DLD1 (cell line): ENCODE data around the gene DHRS1.

Experiments
- in situ Hi-C: cut with HindIII; loops from 2 replicates; pipeline ENCODE4 v1.10.0; 2017; ENCODE audit warnings: low sequenced_read_pairs

The DHRS1 gene

GRCh38 chr14:24310646-24311604, 11.3 kb upstream of the DHRS1 start, which contains the start of gene LTB4R:
Gene LTB4R, plus strand, starts transcription at chr14:24311502. Its CDS starts 4,150 bp downstream, at chr14:24315652.
- in situ Hi-C loops: no loop called here

DNA sequence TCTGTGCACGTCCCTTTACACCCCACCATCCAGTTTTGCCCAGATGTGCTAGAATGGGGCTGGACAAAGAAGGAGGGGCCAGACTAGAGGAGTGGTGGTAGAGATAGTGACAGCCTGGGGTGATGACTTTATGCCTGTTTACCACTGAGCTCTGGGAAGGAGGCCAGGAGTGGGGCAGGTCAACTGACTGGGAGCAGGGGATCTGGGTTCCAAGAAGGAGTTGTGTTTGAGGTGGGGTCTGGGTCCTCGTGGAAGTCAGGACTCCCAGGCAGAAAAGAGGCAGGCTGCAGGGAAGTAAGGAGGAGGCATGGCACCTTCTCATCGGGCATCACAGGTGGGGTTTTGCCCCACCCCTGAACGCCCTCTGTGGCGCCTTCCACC, 10.7 kb upstream of the DHRS1 start:
- in situ Hi-C loops: no loop called here

GRCh38 chr14:24309538-24310264, 10.1 kb upstream of the DHRS1 start, which contains the start of gene LTB4R2:
Gene LTB4R2, plus strand, starts transcription at chr14:24310140. Its CDS starts 525 bp downstream, at chr14:24310665.
- in situ Hi-C loops: no loop called here

DNA sequence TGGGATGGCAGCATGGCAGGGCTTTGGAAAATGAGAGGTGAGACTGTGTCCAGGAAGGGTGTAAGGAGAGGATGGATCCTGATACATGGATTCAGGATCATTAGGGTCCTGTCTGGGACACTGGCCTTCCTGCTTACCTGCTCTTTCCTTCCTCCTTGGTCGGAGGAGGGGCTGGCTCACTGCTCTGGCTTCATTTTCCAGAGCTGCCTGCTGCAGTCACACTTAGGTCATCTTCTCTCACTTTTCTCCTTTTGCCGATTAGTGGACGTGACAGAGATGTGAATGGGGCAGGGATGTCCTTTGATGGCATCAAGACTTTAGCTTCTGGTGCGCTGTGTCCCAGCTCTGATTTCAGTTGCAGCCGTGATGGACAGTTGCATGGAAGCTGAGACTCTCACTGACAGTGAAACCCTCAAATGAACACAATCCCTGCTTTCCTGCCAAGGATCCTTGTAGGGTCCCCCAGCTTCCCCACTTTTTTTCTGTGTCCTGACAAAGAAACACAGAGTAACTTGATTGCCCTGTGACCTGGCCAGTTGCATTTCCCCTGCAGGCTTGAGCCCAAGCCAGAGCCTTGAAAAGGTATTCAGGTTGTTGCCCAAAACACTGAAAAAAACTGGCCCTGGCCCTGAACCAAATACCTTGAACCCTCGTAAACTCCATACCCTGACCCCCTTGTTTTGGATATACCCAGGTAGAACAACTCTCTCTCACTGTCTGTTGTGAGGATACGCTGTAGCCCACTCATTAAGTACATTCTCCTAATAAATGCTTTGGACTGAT, 9.0 kb upstream of the DHRS1 start:
- in situ Hi-C loops: no loop called here

DNA sequence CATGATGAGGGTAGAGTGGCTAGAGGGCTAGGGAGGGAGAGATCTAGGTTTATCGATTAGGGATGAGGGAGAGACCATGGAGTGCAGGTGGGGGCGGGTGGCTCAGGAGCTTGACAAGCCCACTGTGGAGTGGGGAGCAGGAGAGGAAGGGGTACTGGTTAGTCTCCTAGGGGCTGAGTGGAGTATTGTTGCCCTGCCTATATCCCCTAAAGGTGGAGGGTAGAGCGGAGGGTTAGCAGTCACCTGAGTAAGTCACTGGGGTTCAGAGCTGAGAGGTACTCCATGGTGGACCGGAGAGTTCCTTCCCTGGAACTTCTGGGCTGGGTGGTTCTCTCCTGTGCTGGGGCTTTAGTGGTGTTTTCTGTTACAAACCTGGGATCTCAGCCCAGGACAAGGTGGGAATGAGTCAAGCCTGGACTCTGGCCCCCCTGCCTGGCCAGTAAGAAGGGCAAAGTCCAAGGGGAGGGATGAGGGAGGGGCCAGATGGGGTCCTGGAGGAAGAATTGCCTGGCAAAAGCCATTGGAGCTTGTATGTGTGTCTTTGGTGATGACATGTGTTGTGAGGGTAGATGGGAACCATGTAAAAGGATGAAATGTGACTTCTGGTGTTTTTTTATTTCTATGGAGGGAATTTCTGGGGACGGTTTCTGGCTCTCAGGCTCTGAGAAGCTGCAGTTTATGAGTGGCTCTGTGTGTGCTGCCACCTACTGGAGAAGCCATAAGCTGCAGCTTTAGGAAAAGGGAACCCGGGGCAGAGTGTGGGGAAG, 8.2 kb upstream of the DHRS1 start, which contains the start of gene CIDEB:
TSS of gene CIDEB (minus strand) at position 403 of the 767 bp plus-strand sequence. CDS start at position 284, 119 bp downstream.
- in situ Hi-C loops: no loop called here

- in situ Hi-C loops: no loop called here
Observed at GRCh38 chr14:24307156-24307574, 7.6 kb upstream of the DHRS1 start.

- in situ Hi-C loops: no loop called here
Observed at GRCh38 chr14:24304019-24304387, 4.4 kb upstream of the DHRS1 start.

GRCh38 chr14:24300326-24300980, 873 bp upstream of the DHRS1 start:
- in situ Hi-C loops: no loop called here

GRCh38 chr14:24298892-24299254, 707 bp downstream of the DHRS1 start:
- in situ Hi-C loops: no loop called here

DNA sequence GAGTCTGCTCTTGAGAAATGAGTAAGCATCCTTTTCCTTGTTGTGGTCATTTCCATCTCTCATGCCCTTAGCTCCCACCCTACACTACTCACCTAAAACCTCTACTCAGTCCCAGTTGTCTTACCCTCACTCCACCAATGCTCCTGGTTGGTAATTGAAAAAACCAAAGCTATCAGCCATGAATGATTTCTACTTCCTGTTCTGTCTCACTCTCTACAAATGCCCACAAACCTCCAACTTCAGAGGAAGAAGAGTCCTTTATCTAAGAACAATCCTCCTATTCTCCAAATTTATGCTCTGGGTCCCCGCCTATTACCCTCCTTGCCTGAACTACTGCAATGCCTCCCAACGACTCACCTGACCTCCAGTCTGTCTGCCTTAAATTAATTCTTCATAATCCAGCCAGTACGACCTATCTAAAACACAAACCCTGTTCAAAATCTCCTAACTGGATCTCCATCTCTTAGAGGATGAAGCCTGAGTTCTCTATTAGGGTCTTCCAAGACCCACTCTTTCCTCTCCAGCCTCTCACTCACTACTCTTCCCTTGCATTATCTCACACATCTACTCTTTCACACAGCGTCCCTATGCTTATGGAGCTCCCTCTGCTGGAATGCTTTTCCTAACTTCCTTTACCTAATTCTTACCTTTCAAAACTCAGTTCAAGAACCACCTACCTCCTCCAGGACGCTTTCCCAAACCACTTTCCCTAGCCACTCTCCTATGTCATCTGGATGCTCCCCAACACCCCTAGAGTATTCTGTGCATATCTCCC, 2.2 kb downstream of the DHRS1 start:
- in situ Hi-C loops: no loop called here

DNA sequence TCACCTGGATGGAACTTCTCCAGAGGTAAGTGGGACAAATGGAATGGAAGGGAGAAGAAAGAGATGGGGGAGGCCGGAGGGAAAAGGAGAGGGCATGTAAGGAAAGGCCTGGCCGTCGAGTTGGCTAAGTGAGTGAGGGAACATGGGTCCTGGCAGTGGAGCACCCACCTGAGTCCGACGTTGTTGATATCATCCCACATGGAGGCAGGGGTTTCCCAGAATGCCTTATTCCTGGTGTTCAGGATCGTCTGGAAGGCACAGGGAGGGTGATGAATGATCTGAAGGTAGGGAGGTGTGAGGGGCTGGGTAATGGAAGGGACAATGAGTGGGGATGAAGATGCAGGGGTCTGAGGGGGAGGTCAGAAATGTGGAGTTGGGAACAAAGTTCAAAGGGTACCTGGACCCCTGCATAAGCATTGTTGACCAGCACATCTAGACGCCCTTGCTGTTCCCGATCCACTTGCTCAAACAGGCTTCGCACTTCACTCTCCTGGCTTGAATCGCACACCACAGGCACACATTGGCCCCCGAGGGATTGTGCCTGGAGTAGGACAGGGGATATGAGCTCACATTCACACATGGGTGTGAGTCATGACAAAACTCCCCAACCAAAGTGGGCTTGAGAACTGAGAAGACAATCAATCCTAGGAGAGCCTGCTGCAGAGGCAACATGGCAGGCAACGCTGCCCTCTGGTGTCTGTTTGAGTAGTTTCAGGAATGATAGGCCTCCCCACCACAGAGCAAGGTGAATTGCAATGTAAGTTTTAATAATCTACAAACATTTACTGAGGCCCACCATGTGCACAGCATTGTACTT, 3.0 kb downstream of the DHRS1 start:
- in situ Hi-C loops: no loop called here

DNA sequence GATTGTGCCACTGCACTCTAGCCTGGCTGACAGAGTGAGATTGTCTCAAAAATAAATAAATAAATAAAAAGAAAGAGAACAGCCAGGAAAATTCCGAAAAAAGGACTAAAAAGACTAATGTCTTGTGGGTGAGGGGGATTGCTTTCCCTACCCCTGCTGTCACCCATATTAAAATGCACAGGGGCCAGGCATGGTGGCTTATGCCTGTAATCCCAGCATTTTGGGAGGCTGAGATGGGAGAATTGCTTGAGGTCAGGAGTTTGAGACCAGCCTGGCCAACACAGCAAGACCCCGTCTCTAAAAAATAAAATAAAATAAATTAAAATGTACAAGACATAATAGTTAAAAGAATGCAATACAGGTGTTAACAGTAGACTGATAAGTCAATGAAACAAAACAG, 6.1 kb downstream of the DHRS1 start:
- in situ Hi-C loops: no loop called here

DNA sequence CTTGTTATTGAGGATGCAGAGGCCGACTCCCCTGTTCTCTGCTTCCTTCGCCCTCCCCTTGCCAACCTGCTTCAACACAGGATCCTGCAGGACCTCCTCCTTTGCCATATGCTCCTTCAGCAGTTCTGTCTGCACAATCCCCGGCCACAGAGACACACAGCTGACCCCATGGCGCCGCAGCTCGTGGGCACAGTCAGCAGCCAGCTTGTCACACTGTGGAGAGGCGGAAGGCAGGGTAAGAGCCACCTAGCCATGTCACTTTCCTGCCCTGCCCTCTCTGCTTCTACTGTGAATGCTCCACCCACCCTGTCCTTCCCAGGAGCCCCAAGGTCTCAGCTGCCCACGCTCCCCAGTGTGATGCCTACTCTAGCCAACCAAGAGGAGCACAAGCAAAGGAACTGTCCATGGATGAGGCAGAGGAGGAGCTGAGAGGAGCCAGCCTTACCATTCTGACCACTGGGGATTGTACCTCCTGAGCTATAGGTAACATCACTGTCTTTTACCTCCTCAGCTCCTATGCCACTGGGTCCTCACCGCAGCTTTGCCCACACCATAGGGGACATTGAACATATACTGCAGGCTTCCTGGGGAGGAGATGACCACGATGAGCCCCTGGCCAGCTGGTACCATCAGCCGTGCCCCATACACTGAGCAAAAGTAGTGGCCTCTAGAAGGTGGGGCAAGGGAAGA, 7.3 kb downstream of the DHRS1 start:
- in situ Hi-C loops: no loop called here

GRCh38 chr14:24291446-24292117, 8.0 kb downstream of the DHRS1 start:
- in situ Hi-C loops: no loop called here

- in situ Hi-C loops: no loop called here
Observed at GRCh38 chr14:24290746-24291145, 8.8 kb downstream of the DHRS1 start.

DNA sequence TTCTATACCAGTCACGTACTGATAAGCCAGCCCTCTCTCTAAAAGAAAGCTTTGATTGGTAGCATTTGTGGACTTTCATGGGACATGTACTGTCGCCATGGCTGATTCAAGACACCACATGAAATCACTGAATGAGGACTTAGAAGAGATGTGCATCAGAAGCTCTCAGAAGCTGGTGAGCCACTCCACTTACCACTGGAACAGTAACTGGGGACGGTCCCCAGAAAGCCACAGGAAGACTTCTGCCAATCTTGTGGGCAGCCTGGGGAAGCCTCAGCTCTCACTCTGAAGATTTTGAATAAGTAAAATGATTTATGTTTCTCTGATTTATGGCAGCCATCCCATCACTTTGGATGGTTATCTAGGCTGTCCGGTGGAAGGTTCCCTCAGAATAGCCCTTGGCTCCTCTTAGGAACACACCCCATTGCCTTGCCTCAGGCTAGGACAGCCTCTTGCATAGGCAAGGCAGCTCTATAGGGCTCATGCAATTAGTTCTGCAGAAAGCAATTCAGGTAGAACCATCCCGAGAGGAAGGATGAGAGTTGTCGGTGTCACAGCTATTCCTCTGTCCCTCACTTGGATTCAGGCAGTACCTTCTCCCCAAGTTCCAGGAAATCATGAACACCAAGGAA, 9.8 kb downstream of the DHRS1 start:
- in situ Hi-C loops: no loop called here

DNA sequence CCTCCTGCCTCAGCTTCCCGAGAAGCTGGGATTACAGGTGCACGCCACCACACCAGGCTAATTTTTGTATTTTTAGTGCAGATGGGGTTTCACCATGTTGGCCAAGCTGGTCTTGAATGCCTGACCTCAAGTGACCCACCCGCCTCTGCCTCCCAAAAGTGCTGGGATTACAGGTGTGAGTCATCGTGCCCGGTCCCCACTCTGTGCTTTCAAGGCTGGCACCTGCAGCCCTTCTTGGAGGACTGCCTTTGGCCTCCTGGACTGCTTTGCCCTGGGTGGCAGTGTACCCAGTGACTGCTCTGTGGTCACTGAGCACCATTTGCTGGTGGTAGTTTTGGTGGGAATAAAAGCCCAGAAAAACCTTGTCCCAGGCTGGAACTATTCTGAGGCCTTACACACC, 12.6 kb downstream of the DHRS1 start:
- in situ Hi-C loops: no loop called here
